ENCODE results near the gene C5. TPM values are rescaled to one million over a fixed set of nuclear protein-coding genes. Genes with fewer than 3 reads are reported as not detected.
"Not testable (repeated sequence)": the region's sequence is repeated elsewhere in the genome, so short reads cannot be mapped to it uniquely, and the experiment has no call there.

C5 gene
- 0.99 TPM for polyA plus RNA-seq

DNA sequence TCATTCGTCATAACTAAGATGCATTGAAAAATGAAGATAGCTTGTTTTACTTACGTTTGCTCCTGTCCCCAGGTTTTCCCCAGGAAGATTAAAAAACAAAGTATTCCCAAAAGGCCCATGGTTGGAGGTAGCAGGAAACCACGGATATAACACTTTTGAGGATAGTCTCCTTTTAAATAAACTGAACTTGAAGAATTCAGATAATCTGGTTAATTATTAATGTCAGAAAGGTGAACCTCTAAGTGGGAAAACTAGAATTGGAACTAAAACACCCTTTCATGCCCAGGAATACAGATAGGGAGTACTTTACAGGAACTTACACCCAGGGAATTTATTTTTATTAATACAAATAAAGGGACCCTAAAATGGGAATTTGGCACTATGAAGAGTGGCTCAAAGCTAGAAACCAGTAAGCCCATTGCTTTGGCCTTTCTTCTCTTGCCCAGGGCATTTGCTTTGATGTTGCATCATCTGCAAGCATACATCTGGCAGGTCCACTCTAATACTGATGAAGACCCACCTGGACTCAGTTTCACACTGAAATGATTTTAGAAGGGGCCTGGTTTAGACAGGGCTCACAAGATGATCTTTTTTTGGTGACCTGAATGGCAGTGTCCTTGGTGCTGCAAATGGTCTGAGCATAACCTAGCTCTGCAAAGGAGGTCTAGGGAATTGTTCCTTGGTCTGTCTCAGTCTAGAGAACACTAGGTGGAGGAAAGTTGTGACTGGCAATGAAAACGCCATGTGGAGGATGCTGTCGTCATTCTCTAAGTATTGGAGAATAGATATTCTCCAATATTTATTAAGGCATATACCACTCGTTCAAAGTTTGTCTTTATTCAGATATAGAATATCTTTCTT lies at the start of gene C5:
TSS of gene C5 (minus strand) at position 148 of the 861 bp plus-strand sequence. CDS start at position 119, 29 bp downstream.
- H3K9me3 Mint-ChIP-seq = no peaks in the 10 kb centered on the region
- H3K4me1 Mint-ChIP-seq = no peaks in the 10 kb centered on the region
- H3K4me3 Mint-ChIP-seq = no peak within 1 kb of the TSS
- H3K27me3 Mint-ChIP-seq = no peaks in the 10 kb centered on the region
- no peak within 1 kb of the TSS for H3K27ac Mint-ChIP-seq
- H3K36me3 Mint-ChIP-seq = peaks cover 5% of the 10 kb centered on the region

DNA sequence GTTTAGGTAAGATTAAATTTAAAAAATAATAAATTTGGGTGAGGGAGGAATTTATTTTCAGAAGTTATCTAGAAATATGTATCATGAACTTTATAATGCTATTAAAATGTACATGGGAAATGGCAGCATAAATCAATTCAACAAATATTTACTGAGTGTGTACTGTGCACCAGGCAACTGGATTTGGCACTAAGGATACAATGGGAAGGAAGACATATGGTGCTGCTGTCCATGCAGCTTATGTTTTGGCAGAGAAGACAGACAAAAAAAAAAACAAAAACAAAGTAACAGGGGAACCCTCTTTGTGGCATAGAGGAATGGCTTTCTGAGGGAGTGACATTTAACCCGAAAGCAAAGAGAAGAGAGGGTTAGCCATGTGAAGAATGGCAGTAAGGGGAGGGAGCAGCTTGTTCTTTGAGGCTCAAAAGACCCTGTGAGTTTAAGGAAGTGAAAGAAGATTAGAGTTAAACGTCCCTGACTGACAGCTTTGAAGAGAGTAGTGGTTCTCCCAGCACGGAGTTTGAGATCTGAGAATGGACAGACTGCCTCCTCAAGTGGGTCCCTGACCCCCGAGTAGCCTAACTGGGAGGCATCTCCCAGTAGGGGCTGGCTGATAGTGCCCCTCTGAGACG lies 48.6 kb upstream of the C5 start:
- peaks cover 30% of the 10 kb centered on the region for H3K36me3 Mint-ChIP-seq
- no peaks in the 10 kb centered on the region for H3K9me3 Mint-ChIP-seq
- H3K4me1 Mint-ChIP-seq = peaks cover 10 to 15% (median 13%) of the 10 kb centered on the region in 3 donors
- peak overlapping the region in 1 of 4 donors; percentile 86 for H3K4me3 Mint-ChIP-seq
- peak overlapping the region in 1 of 3 donors; percentile 88 for H3K27ac Mint-ChIP-seq
- H3K27me3 Mint-ChIP-seq = no peaks in the 10 kb centered on the region

DNA sequence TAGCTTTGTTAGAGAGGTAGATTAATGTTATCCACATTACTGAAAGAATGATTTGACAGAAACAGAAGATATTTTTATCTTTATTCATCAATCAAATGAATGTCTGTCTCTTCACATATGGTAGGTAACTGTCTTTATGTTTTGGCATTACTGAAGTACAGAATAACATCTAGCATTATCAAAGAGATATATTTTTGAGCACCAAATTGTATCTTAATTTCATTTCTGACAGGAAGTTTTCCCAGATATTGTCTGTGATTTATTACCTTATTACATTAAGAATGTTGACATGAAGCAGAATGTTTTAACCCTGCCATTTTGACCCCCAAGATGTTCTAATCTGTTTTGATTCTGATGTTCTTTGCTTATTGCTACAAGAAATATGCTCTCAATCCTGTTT lies 45.0 kb upstream of the C5 start:
- Mint-ChIP-seq H3K27me3 (no peaks in the 10 kb centered on the region), H3K4me3 (no peak overlapping the region), H3K27ac (no peak overlapping the region), H3K36me3 (peaks cover 29% of the 10 kb centered on the region), H3K9me3 (no peaks in the 10 kb centered on the region), H3K4me1 (peaks cover 10 to 14% (median 13%) of the 10 kb centered on the region in 3 donors)

DNA sequence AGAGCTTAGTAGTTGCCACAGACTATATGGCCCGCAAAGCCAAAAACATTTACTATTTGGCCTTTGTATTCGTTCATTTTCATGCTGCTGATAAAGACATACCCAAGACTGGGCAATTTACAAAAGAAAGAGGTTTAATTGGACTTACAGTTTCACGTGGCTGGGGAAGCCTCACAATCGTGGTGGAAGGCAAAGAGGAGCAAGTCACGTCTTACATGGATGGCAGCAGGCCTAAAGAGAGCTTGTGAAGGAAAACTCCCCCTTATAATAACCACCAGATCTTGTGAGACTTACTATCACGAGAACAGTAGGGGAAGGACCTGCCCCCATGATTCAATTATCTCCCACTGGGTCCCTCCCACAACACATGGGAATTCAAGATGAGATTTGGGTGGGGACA lies 40.7 kb upstream of the C5 start:
- not testable (repeated sequence) for H3K27ac Mint-ChIP-seq, H3K27me3 Mint-ChIP-seq

DNA sequence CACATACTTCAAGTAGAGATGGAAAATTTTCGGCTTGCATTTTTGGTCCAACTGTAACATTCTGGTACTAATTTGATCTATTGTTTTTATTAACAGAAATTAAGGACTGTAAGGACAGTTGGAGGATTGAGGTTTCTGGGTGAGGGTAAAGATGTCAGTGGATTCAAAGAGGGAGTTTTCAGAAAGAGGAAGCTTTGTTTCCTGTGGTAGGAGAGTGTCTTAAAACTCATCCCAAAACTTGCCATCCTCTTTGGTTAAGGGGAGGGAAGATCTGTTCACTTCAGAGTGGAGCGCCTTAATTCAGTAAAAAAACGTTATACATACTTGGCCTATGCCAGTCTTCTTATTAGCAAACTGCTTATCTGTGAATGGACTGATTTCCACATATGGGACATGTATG lies 38.5 kb upstream of the C5 start:
- H3K27me3 Mint-ChIP-seq = no peaks in the 10 kb centered on the region
- H3K4me3 Mint-ChIP-seq = no peak overlapping the region
- peak overlapping the region in 1 of 3 donors; percentile 33 for H3K27ac Mint-ChIP-seq
- H3K4me1 Mint-ChIP-seq = peaks cover 7 to 20% (median 17%) of the 10 kb centered on the region in 3 donors
- no peaks in the 10 kb centered on the region for H3K9me3 Mint-ChIP-seq
- H3K36me3 Mint-ChIP-seq = peaks cover 11% of the 10 kb centered on the region

More for the DNA sequence above, 40.7 kb upstream of the C5 start:
- not testable (repeated sequence) for H3K9me3 Mint-ChIP-seq, H3K4me3 Mint-ChIP-seq
- H3K4me1 Mint-ChIP-seq = peaks cover 9 to 17% (median 14%) of the 10 kb centered on the region in 3 donors
- peaks cover 17% of the 10 kb centered on the region for H3K36me3 Mint-ChIP-seq

DNA sequence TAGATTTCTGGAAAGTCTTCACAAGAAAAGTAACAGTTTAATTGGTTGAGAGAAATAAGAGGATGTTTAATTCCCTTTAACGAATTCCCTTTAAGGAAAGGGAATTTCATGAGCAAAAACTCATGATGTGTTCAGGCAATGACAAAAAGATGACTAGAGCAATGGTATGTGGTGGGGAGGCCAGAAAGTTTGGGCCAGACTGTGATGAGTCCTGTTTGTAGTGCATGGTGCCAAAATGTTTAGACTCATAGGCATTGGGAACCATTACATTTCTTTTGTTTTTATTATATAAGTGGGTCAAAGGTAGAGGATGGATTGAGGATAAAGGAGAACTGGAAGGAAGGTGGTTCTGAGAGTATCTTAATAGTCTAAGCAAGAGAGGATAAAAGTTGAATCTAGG lies 35.6 kb upstream of the C5 start:
- Mint-ChIP-seq H3K9me3 (no peaks in the 10 kb centered on the region), H3K27ac (peak overlapping the region in 1 of 3 donors; percentile 14), H3K4me1 (peaks cover 11 to 33% (median 25%) of the 10 kb centered on the region in 3 donors), H3K36me3 (peaks cover 14% of the 10 kb centered on the region), H3K27me3 (no peaks in the 10 kb centered on the region), H3K4me3 (no peak overlapping the region)

DNA sequence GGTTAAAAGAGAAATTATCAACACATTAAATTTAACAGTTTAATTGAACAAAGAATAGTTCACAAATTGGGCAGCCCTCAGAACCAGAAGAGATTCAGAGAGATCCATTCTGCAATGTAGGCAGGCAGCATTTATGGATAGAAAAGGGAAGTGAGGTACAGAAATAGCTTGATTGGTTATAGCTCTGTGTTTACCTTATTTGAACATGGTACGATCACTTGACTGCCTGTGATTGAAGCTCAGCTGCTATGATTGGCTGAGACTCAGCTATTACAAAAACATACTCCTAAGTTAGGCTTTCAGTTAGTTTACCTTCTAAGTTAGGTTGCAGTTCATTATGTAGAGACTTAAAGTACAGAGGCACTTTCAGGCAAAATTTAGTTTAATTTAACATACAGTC lies 32.0 kb upstream of the C5 start:
- H3K4me3 Mint-ChIP-seq = no peak overlapping the region
- peaks cover 11 to 28% (median 23%) of the 10 kb centered on the region in 3 donors for H3K4me1 Mint-ChIP-seq
- H3K36me3 Mint-ChIP-seq = peaks cover 14% of the 10 kb centered on the region
- no peak overlapping the region for H3K27ac Mint-ChIP-seq
- no peaks in the 10 kb centered on the region for H3K27me3 Mint-ChIP-seq
- H3K9me3 Mint-ChIP-seq = no peaks in the 10 kb centered on the region

DNA sequence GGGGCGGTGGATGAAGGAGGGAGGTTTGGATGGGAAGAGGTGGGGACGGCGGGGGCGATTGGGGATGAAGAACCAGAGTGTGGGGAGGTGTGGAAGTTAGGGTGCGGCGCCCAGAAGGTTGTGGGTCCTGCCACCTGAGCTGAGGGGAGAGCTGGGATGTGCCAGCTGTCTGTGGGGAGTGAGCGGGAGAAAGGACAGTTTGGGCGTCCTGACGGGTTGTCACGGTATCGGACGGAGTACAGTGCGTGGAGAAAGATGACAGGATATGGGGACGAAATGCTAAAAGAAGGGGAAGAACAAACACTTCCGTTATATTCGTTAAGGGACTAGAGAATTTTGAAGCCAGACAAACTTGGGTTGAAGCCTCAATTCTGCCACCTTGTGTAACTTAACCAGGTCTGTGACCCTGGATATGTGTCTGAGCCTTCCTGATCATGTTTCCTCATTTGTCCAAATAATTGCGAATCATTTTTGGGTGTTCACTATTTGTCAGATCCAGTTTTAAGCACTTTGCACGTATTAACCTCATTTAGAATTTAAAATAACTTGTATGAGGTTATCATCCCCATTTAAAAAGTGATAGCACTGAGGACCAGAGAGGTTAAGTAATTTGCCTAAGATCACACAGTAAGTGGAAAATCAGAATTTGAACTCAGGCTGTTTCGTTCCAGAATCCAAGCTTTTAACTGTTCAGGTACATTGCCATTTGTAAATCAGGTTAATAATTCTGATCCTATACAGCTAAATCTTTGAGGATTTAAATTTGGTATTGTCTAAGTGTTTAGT lies 25.4 kb upstream of the C5 start:
- Mint-ChIP-seq H3K9me3 (no peaks in the 10 kb centered on the region), H3K27me3 (peaks cover 2% of the 10 kb centered on the region), H3K4me3 (peak overlapping the region; percentile 93 to 99 (median 96)), H3K4me1 (peaks cover 44 to 51% (median 45%) of the 10 kb centered on the region in 3 donors), H3K27ac (peak overlapping the region; percentile 94 to 97 (median 96)), H3K36me3 (no peaks in the 10 kb centered on the region)

DNA sequence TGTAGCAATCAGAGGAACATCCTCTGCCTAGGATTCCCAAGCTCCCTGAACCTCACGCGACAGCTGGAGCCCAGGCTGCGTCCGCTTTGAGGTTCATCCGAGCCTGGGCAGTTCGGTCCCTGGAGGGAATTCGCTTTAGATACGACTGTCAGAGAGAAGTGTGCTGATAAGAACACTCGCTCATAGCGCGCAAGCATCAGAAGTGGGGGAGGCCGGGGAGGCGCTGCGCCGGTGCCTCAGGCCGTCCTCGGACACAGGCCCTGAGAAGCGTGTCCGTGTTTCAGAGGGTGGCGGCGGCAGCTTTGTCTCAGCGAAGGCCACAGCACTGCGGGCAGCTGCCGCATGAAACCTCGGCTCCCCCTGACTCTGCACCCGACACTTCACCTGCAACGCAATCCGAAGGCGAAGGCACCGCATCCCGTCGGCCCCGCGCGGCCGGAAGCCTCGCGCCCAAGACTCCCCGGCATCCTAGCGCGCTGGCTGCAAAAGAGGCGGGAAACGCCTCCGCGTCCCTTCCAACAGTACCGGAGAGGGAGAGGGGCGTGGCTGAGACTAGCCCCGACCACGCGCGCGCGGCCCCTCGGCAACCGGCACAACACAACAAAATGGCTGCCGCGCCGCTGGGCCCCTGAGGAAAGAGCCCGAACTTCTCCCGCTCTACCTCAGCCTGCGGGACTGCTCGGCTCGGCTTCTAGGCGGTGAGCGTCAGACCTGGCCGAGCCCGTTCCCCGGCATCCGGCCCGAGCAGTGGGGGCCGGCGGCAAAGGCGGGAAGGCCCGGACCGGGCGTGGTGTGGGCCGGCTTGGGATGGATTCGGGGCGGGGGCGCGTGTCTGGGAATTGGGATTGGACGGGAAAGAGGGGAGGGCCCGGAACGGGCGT lies 24.5 kb upstream of the C5 start, which contains the start of gene CNTRL:
TSS of gene CNTRL (plus strand) at position 586 of the 881 bp plus-strand sequence. CDS start 13,372 bp downstream, outside the sequence.
- Mint-ChIP-seq H3K36me3 (no peaks in the 10 kb centered on the region), H3K9me3 (no peaks in the 10 kb centered on the region), H3K27ac (peak within 1 kb of the TSS; percentile 95 to 97 (median 96)), H3K27me3 (peaks cover 2% of the 10 kb centered on the region), H3K4me3 (peak within 1 kb of the TSS; percentile 93 to 99 (median 96)), H3K4me1 (peaks cover 44 to 52% (median 47%) of the 10 kb centered on the region in 3 donors)

DNA sequence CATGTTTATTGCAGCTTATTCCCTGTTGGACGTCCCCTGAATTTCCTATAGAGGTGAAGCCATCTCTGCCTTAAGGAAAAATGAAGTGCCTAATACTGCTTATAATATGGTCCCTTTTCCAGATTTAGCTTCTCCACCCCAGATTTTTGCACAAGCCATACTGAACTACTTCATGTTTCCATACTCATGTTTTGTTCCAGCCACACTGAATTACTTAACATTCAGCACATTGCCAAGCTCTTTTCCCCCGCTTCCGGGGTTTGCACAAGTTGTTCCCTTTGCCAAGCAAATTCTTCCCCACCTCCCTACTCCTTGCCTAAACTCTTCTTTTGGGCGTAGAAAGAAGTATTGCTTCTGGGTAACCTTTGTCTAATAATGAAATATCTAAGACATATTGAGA lies 23.0 kb upstream of the C5 start:
- Mint-ChIP-seq H3K27ac (peak overlapping the region; percentile 95 to 99 (median 96)), H3K27me3 (peaks cover 2% of the 10 kb centered on the region), H3K4me1 (peaks cover 41 to 47% (median 47%) of the 10 kb centered on the region in 3 donors), H3K9me3 (peaks cover 0 to 11% (median 4%) of the 10 kb centered on the region in 3 donors), H3K36me3 (no peaks in the 10 kb centered on the region), H3K4me3 (peak overlapping the region; percentile 85 to 99 (median 94))

DNA sequence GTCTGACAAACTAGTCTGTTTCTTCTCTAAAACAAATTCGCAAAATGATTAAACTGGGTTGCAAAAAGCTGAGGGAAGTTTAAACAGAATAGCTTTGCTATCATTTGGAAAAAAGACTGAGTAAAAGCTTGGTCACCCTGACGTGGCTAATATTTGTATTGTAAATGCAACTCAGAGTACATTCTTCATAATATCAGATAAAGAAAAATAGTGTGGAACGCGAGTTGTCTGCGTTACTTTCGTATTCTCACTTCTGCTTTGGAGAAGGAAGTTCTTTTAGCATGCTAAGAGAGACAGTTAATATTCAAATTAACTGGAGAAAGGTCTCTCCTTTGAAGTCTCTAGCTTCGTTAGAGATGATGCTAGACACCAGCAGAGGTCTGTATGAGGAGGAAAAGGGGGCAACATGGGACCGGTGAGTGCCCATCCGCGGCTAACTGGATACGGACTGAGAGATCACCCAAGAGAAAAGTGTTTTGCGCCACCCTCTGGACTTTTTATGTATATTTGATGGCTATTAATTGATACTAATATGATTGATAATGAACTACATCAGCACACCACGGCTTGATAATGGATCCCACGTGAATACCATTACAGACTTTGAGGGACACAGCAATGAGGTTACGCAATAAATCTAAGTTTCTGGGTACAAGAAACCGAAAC lies 21.8 kb upstream of the C5 start:
- Mint-ChIP-seq H3K36me3 (peaks cover 5% of the 10 kb centered on the region), H3K4me1 (peaks cover 38 to 43% (median 40%) of the 10 kb centered on the region in 3 donors), H3K4me3 (peak overlapping the region; percentile 82 to 95 (median 94)), H3K27me3 (peaks cover 2% of the 10 kb centered on the region), H3K27ac (peak overlapping the region; percentile 95 to 99 (median 96)), H3K9me3 (peaks cover 0 to 15% (median 4%) of the 10 kb centered on the region in 3 donors)

DNA sequence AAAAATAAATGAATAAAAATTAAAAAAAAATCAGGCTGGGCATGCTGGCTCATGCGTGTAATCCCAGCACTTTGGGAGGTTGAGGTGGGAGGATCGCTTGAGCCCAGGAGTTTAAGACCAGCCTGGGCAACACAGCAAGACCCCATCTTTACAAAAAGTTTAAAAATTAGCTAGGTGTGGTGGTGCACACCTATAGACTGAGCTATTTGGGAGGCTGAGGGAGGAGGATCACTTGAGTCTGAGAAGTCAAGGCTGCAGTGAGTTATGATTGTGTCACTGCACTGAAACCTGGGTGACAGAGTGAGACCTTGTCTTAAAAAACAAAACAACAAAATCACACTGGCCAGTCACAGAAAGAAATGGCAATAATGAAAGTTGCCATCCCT lies 21.3 kb upstream of the C5 start:
- peak overlapping the region; percentile 95 to 99 (median 96) for H3K27ac Mint-ChIP-seq
- peaks cover 0 to 15% (median 4%) of the 10 kb centered on the region in 3 donors for H3K9me3 Mint-ChIP-seq
- peak overlapping the region; percentile 82 to 95 (median 94) for H3K4me3 Mint-ChIP-seq
- peaks cover 32 to 37% (median 35%) of the 10 kb centered on the region in 3 donors for H3K4me1 Mint-ChIP-seq
- peaks cover 7% of the 10 kb centered on the region for H3K36me3 Mint-ChIP-seq
- peaks cover 2% of the 10 kb centered on the region for H3K27me3 Mint-ChIP-seq

DNA sequence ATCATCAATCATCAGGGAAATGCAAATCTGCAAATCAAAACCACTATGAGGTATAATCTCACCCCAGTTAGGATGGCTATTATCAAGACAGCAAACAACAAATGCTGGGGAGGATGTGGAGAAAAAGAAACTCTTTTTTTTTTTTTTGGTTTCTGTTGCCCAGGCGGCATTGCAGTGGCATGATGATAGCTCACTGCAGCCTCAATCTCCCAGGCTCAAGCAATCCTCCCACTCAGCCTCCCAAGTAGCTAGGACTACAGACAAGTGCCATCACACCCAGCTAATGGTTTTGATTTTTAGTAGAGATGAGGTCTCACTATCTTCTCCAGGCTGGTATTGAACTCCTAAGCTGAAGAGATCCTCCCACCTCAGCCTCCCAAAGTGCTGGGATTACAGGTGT lies 19.3 kb upstream of the C5 start:
- Mint-ChIP-seq H3K4me1 (peaks cover 20 to 28% (median 25%) of the 10 kb centered on the region in 3 donors), H3K36me3 (peaks cover 9% of the 10 kb centered on the region), H3K27ac (peak overlapping the region in 1 of 3 donors; percentile 52), H3K9me3 (peaks cover 0 to 15% (median 4%) of the 10 kb centered on the region in 3 donors), H3K27me3 (peaks cover 2% of the 10 kb centered on the region), H3K4me3 (no peak overlapping the region)

All from IgD-negative memory B cell (primary cell).